ENCODE results near the gene YBX1. TPM values are rescaled to one million over a fixed set of nuclear protein-coding genes. Genes with fewer than 3 reads are reported as not detected.
"Not testable (repeated sequence)": the region's sequence is repeated elsewhere in the genome, so short reads cannot be mapped to it uniquely, and the experiment has no call there.

YBX1 gene
- total RNA-seq, 2 donors from 2014 or later, result 596 to 706 TPM

DNA sequence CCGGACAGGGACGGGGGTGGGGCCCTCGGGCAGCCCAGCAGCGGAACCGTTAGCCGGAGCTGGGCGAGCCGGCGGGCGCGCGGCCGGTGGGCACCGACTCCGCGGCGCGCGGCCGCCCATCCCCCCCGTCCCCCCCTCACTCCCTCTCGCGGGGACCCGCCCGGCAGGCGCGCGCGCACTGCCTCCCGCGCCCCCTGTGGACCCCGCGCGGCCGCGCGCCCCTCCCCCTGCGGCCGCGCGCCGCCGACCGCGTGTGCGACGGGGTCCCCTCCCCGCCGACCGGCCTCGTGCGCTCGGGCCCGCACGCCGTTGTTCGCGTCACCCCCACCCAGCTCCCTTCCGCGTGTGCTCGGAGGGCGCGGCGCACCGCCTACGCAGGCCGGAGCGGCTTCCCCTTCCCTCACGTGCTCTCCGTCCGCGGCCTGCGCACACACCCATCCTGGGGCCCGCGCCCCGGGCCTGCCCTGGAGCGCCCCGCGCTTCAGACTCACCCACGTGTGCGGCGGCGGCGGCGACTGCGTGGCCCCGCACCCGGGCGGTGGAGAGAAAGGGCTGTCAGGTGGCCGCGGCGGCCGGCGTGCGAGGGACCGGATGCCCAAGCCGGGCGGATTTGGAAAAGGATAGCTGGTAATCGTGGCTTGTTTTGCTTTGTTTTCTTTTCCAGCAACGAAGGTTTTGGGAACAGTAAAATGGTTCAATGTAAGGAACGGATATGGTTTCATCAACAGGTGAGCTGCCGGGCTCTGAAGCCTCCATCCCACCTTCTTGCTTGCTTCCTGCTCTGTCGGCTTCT lies 717 bp downstream of the YBX1 start:
- intact Hi-C loops (cut with DNase I), result no loop called here
- peak; percentile 94 for DNase-seq (ENCODE audit: low spot score)

DNA sequence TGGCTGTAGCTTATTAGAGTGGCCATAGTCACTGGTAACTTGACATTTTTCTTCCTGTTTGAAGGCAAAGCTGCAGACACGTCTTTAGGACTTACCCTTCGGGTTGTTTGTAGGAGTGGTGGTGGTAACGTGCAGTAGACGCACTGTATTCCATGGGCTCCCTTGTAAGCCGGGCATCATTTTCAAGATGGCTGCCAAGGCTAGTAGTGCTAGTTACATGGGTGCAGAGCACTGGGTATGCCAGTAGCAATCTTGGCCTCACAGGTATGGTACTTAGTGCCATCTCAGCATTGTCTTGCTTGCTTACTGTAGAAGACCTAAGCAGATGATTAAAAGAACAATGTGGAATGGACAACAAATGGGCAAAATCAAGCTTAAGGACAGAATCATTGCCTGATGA lies 1.9 kb downstream of the YBX1 start:
- no peak for DNase-seq (ENCODE audit: low spot score)
- intact Hi-C loops (cut with DNase I), result no loop called here

DNA sequence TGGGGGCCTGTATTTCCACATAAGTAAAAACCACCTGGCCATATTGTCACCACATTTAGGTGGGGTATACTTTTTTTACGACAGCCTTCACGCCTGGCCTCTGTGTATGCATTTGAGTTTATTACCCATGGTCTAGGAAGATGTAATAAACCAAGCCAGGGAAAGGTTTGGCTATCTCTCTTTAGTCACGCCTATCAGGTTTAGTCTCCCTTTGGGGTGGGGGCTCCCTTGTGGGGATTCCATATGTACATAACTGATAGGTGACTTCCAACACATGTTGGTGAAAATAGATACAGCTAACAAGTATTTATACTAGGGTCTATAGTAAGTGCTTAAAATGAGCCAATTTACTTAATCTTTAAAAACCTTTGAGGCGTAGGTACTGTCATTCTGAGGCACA lies 4.2 kb downstream of the YBX1 start:
- DNase-seq (ENCODE audit: low spot score), result no peak
- intact Hi-C loops (cut with DNase I), result no loop called here

GRCh38 chr1:42689912-42690311 lies 7.7 kb downstream of the YBX1 start:
- no peak for DNase-seq (ENCODE audit: low spot score)
- intact Hi-C loops (cut with DNase I), result no loop called here

DNA sequence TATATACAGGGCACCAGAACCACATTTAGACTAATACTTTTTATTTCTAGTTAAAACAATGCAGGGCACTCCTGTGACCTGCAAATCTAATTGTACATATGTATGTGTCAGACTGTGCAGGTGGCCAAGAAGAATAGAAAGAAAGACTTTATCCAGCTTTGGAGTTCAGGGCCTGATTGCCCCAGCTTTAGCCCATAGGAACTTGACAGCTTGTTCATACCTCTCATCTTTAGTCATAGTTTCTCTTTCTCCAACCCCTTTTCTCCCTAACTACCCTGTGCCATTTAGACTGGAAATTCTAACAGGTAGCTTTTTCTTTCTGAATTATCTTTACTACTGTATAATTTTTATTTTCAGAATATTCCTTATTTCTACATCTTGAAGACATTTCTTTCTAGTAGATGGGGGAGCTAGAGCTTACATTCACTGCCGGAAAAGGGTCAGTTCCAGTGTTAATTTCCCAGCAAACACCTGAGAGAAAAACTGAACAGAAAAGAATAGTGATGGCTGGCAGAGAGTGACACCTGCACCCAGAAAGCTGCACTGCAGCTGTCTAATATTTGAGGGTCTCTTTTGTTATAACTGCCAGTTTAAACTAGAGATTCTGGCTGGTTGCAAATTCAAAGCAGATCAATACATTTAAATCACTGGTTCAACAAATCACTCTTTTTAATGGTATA lies 8.4 kb downstream of the YBX1 start:
- intact Hi-C loops (cut with DNase I), result no loop called here
- no peak for DNase-seq (ENCODE audit: low spot score)

GRCh38 chr1:42691157-42691498 lies 8.9 kb downstream of the YBX1 start:
- no peak for DNase-seq (ENCODE audit: low spot score)
- intact Hi-C loops (cut with DNase I), result no loop called here

DNA sequence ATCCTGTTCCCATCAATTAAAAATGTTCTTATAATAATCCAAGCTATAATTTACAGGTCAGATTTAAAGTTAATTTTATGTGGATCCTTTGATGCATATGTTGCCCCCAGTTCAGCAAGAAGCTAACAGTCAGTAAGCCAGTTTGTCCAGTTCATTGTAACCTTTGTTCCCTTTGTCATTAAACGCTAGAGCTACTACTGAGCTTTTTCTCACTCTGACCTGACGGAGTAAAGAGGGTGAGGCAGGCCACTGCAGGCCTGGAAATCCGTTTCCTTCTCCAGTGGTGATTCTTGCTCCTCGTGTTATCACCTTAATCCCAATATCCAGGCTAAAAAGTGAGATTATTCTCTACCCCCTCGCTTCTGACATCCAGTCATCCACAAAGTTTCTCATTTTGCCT lies 10.2 kb downstream of the YBX1 start:
- no peak for DNase-seq (ENCODE audit: low spot score)
- intact Hi-C loops (cut with DNase I), result no loop called here

DNA sequence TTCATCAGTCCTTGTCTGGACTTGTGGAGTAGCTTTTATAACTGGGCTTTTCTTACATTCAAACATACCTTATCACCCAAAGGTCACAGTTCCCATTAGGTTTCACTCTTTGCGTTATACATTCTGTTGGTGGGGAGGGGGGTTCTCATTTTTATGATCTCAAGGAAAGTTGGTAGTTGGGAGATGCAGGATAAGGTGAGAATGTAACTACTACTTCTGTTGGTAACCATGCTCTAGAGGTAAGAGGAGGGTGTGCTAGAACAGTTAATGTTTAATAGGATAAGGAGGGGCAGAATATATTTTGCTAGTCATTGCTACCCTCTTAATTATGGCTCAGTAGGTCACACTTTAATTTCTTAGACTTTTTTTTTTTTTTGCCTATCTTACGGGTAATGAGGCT lies 10.7 kb downstream of the YBX1 start:
- intact Hi-C loops (cut with DNase I), result no loop called here
- no peak for DNase-seq (ENCODE audit: low spot score)

- no peak for DNase-seq (ENCODE audit: low spot score)
- intact Hi-C loops (cut with DNase I), result no loop called here
Measured at GRCh38 chr1:42698081-42698813, 16.0 kb downstream of the YBX1 start.

GRCh38 chr1:42700006-42700405 lies 17.8 kb downstream of the YBX1 start:
- DNase-seq (ENCODE audit: low spot score), result no peak
- intact Hi-C loops (cut with DNase I), result no loop called here

GRCh38 chr1:42703888-42704464 lies 21.8 kb downstream of the YBX1 start:
- DNase-seq (ENCODE audit: low spot score), result no peak
- intact Hi-C loops (cut with DNase I), result no loop called here

DNA sequence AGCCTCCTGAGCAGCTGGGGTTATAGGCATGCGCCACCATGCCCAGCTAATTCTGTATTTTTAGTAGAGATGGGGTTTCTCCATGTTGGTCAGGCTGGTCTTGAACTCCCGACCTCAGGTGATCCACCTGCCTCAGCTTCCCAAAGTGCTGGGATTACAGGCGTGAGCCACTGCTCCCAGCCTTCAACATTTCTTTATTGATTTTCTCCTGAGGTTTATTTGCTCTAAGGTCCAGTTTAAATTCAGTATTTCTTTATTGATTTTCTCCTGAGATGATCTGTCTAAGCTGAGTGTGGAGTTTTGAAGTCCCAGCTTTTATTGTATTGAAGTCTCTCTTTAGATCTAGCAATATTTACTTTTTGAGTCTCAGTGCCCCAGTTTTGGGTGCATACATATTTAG lies 30.6 kb downstream of the YBX1 start:
- intact Hi-C loops (cut with DNase I); DNase-seq (ENCODE audit: low spot score): not testable (repeated sequence)

DNA sequence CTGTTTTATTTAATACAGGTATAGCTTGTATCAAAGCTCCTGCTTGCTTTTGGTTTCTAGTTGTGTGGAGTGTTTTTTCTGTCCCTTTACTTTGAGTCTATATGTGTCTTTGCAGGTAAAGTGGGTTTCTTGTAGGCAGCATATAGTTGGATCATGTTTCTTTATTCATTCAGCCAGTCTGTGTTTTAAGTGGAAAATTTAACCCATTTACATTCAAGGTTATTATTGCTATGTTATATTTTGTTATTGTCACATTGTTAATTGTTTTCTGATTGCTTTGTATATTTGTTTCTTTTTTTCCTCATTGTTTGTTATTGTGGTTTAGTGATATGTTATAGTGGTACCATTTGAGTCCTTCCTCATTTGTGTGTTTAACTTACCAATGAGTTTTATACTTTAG lies 31.1 kb downstream of the YBX1 start:
- no peak for DNase-seq (ENCODE audit: low spot score)
- intact Hi-C loops (cut with DNase I), result no loop called here

DNA sequence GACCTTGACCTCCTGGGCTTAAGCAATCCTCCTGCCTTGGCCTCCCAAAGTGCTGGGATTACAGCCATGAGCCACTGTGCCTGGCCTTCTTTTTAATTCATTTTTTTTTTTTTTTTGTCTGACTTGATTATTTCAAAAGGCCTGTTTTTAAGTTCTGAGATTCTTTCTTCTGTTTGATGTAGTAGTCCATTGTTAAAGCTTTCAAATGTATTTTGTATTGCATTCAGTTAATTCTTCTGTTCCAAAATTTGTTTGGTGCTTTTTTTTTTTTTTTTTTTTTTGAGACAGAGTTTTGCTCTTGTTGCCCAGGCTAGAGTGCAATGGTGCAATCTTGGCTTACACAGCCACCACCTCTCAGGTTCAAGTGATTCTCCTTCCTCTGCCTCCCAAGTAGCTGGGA lies 32.2 kb downstream of the YBX1 start:
- DNase-seq (ENCODE audit: low spot score); intact Hi-C loops (cut with DNase I): not testable (repeated sequence)

DNA sequence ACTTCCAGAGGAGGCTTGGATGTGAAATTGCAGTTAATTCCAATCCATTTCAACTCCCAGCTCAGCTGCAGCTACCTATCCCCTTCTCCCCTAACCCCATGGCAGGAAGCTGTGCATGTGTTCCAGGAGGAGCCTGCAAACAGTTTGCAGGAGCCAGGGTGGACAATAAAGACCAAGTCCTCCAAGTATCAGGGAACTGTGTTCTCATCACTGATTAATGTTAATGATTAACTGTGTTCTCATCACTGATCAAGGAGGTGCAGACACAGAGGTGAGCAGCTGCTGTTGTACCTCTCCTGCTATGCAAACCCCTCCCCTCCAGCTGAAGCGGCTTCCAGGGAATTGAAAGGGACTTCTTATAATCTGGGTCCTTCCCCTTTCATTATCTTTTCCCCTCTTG lies 38.6 kb downstream of the YBX1 start:
- intact Hi-C loops (cut with DNase I), result no loop called here
- no peak for DNase-seq (ENCODE audit: low spot score)

- no peak for DNase-seq (ENCODE audit: low spot score)
- intact Hi-C loops (cut with DNase I), result no loop called here
Measured at GRCh38 chr1:42721926-42722325, 39.7 kb downstream of the YBX1 start.

DNA sequence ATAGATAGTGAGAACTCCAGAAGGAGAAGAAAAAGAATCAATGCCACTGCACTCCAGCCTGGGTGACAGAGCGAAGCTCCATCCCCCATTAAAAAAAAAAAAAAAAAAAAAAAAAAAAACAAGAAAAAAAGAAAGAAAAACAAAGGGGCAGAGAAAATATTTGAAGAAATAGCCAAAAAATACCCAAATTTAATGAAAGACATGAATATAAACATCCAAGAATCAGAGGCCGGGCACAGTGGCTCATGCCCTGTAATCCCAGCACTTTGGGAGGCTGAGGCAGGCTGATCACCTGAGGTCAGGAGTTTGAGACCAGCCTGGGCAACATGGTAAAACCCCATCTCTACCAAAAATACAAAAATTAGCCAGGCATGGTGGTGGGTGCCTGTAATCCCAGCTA lies 40.2 kb downstream of the YBX1 start:
- DNase-seq (ENCODE audit: low spot score); intact Hi-C loops (cut with DNase I): not testable (repeated sequence)

GRCh38 chr1:42723511-42723910 lies 41.3 kb downstream of the YBX1 start:
- DNase-seq (ENCODE audit: low spot score), result no peak
- intact Hi-C loops (cut with DNase I), result no loop called here

- DNase-seq (ENCODE audit: low spot score); intact Hi-C loops (cut with DNase I): not testable (repeated sequence)
Measured at GRCh38 chr1:42725820-42726219, 43.6 kb downstream of the YBX1 start.

- intact Hi-C loops (cut with DNase I), result loop anchor here in 1 of 2 donors (10.0 kb wide), 1 partner anchor 1055 kb away; no protein-coding TSS in a partner anchor
- DNase-seq (ENCODE audit: low spot score), result no peak
Measured at GRCh38 chr1:42730002-42730401, 47.8 kb downstream of the YBX1 start.
